MCF 10A (cell line): ENCODE data around the gene ICA1L. TPM values are rescaled to one million over a fixed set of nuclear protein-coding genes. Genes with fewer than 3 reads are reported as not detected.

Source experiments
- BruUV-seq: library from RNA; stranded (reverse); fragments of 400-500 nt; replicated peaks from 2 replicates; lab custom pipeline; 2021; lab: Mats Ljungman, UMichigan
- CTCF ChIA-PET: fragments of 300-600 bp; sonication (Branson Sonifier 250); formaldehyde crosslinking; extraction: SDS; loops from one replicate; lab custom pipeline; 2021; ENCODE audit warnings: antibody characterized with exemption, inconsistent platforms; lab: Yijun Ruan, JAX
- POLR2A ChIA-PET: fragments of 300-600, 350-650 bp; sonication (Branson Sonifier 250); formaldehyde crosslinking; extraction: SDS; loops from one replicate; lab custom pipeline; 2020; ENCODE audit warnings: antibody characterized with exemption, inconsistent platforms; lab: Yijun Ruan, JAX
- DNase-seq: peaks from one replicate; pipeline ENCODE4 v3.0.0-alpha.2; 2018; ENCODE audit not compliant: unreplicated experiment
- H3K27ac Mint-ChIP-seq: one replicate; pipeline ENCODE4 v1.8.0; 2022; ENCODE audit warnings: mild to moderate bottlenecking, low read depth, mixed read lengths; ENCODE audit not compliant: unreplicated experiment
- H3K27me3 Mint-ChIP-seq: one replicate; pipeline ENCODE4 v1.8.0; 2022; ENCODE audit warnings: mixed read lengths; ENCODE audit not compliant: insufficient read depth, unreplicated experiment
- H3K36me3 Mint-ChIP-seq: one replicate; pipeline ENCODE4 v1.8.0; 2022; ENCODE audit warnings: mild to moderate bottlenecking, moderate library complexity, mixed read lengths; ENCODE audit not compliant: insufficient read depth, unreplicated experiment
- H3K4me1 Mint-ChIP-seq: one replicate; pipeline ENCODE4 v1.8.0; 2022; ENCODE audit warnings: mixed read lengths; ENCODE audit not compliant: insufficient read depth, unreplicated experiment
- H3K4me3 Mint-ChIP-seq: one replicate; pipeline ENCODE4 v1.8.0; 2022; ENCODE audit warnings: mild to moderate bottlenecking, moderate library complexity, mixed read lengths; ENCODE audit not compliant: unreplicated experiment
- H3K9me3 Mint-ChIP-seq: one replicate; pipeline ENCODE4 v1.8.0; 2022; ENCODE audit warnings: mixed read lengths; ENCODE audit not compliant: unreplicated experiment
- intact Hi-C: fragments of 100-400 bp; cut with micrococcal nuclease; formaldehyde crosslinking; loops from 2 replicates; pipeline ENCODE4 v1.14.1; 2022
- total RNA-seq: library from RNA; stranded (reverse); gene quantifications from 2 replicates; pipeline ENCODE4 v1.2.3, GENCODE V29; 2022
- TF ChIP-seq, protein P1 (sequence below): fragments of 200-600 bp; IDR thresholded peaks from one replicate; pipeline ENCODE4 v1.8.0; 2022; ENCODE audit warnings: antibody characterized with exemption, mild to moderate bottlenecking; ENCODE audit not compliant: unreplicated experiment

The ICA1L gene
- total RNA-seq, 1 experiment from 2014 or later: 6.5 TPM

DNA sequence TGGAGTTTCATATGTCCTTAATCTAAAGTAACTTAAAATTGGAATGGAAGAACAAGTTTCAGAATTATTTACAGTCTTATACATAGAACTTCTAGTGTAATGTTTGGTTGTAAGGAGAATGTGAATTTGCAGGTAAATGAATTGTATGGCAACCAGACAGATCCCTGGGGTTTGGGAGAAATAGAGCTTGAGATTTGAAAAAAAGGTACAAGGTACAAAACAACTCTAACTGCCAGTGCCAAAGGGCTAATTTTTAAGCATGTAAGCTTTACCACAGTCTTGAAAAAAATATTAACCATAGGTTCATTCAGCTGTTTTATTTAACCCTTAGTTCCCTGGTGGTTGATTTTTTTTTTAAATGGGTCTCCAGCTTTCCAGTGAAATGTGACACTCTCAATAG is 103.3 kb downstream of the ICA1L start:
- no TSS peak for BruUV-seq
- TF ChIP-seq, protein P1, sequence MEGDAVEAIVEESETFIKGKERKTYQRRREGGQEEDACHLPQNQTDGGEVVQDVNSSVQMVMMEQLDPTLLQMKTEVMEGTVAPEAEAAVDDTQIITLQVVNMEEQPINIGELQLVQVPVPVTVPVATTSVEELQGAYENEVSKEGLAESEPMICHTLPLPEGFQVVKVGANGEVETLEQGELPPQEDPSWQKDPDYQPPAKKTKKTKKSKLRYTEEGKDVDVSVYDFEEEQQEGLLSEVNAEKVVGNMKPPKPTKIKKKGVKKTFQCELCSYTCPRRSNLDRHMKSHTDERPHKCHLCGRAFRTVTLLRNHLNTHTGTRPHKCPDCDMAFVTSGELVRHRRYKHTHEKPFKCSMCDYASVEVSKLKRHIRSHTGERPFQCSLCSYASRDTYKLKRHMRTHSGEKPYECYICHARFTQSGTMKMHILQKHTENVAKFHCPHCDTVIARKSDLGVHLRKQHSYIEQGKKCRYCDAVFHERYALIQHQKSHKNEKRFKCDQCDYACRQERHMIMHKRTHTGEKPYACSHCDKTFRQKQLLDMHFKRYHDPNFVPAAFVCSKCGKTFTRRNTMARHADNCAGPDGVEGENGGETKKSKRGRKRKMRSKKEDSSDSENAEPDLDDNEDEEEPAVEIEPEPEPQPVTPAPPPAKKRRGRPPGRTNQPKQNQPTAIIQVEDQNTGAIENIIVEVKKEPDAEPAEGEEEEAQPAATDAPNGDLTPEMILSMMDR: no peak
- ChIA-PET CTCF (interaction anchor here (0.6 kb wide), 1 partner anchor 56 kb away, joined by 3 read pairs; no protein-coding TSS in a partner anchor), POLR2A (interaction anchor here (0.9 kb wide), 1 partner anchor 134 kb away, joined by 3 read pairs; no protein-coding TSS in a partner anchor)
- H3K27me3 Mint-ChIP-seq: no peaks in the 10 kb centered on the region
- peaks cover 6% of the 10 kb centered on the region for H3K36me3 Mint-ChIP-seq
- H3K4me3 Mint-ChIP-seq: no peak overlapping the region
- H3K9me3 Mint-ChIP-seq: no peaks in the 10 kb centered on the region
- H3K27ac Mint-ChIP-seq: no peak overlapping the region
- H3K4me1 Mint-ChIP-seq: no peaks in the 10 kb centered on the region
- DNase-seq: no peak
- intact Hi-C loops: no loop called here

DNA sequence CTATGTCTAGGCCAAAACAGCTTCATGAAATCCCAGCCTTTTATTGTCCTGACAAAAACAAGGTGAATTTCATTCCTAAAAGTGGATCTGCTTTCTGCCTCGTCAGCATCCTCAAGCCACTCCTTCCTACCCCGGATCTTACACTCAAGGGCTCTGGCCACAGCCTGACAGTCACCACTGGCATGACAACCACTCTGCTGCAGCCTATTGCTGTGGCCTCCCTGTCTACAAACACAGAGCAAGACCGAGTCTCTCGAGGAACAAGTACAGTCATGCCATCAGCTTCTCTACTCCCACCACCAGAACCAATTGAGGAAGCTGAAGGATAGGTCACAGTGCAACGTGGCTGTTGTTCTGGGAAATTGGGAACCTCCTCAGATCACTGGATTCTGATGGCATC is 106.1 kb downstream of the ICA1L start:
- CTCF ChIA-PET: interaction anchor here (1.0 kb wide), 1 partner anchor 66 kb away, joined by 3 read pairs; no protein-coding TSS in a partner anchor
- Mint-ChIP-seq H3K27ac (no peak overlapping the region), H3K36me3 (no peaks in the 10 kb centered on the region), H3K4me3 (no peak overlapping the region), H3K27me3 (no peaks in the 10 kb centered on the region), H3K9me3 (no peaks in the 10 kb centered on the region), H3K4me1 (peaks cover 4% of the 10 kb centered on the region)
- no peak for DNase-seq
- intact Hi-C loops: no loop called here
- POLR2A ChIA-PET: interaction anchor here (0.6 to 1.1 kb wide), 3 partner anchors 129 to 397 kb away, joined by 3 to 5 read pairs (median 3); partner anchors contain the start of gene FAM117B
- TF ChIP-seq, protein P1: no peak
- no TSS peak for BruUV-seq

DNA sequence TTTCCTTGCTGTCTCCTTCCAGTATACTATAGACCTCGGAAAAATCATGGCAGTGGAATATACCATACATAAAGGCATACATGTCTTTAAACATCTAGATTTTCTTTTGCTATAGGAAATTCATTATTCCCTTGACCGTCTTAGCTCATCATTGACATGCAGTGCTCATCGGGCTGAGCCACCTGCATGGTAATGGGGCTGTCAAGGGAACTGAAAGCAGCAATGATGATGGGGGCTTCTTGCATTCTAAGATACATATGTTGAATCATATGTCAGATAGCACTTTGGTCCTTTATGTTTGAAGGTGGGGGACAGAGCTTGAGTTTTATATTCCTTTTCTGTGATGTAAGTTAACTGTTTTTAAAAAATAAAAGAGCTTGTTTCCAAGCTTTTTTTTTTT is 106.6 kb downstream of the ICA1L start:
- ChIA-PET POLR2A (interaction anchor here (0.6 to 1.1 kb wide), 2 partner anchors 129 to 130 kb away, joined by 3 to 5 read pairs; partner anchors contain the start of gene FAM117B), CTCF (interaction anchor here (1.0 kb wide), 1 partner anchor 66 kb away, joined by 3 read pairs; no protein-coding TSS in a partner anchor)
- Mint-ChIP-seq H3K4me1 (peaks cover 5% of the 10 kb centered on the region), H3K9me3 (no peaks in the 10 kb centered on the region), H3K27me3 (no peaks in the 10 kb centered on the region), H3K27ac (no peak overlapping the region), H3K4me3 (no peak overlapping the region), H3K36me3 (no peaks in the 10 kb centered on the region)
- no peak for DNase-seq
- intact Hi-C loops: no loop called here
- TF ChIP-seq, protein P1: no peak
- BruUV-seq: no TSS peak

DNA sequence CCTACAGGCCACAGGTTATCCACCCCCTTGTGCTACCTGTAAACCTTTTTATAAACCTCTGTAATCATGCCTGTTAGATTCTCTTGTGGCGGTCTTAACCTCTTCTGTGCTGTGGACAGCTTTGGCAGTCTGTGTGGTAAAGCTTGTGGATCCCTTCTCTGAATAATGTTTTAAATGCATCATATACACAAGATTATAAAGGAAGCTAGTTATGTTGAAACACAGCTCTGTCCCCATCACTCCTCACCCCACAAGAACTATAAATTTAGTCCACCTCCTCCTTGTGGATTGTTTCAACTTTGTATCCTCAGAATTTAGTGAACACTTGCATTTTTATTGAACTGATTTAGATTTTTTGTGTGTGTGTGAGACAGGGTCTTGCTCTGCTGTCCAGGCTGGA is 107.7 kb downstream of the ICA1L start:
- no peak for DNase-seq
- H3K27me3 Mint-ChIP-seq: no peaks in the 10 kb centered on the region
- H3K27ac Mint-ChIP-seq: no peak overlapping the region
- no peaks in the 10 kb centered on the region for H3K9me3 Mint-ChIP-seq
- ChIA-PET CTCF (interaction anchor here (0.6 to 1.4 kb wide), 2 partner anchors 10 to 44 kb away, joined by 3 read pairs; no protein-coding TSS in a partner anchor), POLR2A (interaction anchor here (0.6 to 1.0 kb wide), 3 partner anchors 19 to 129 kb away, joined by 3 to 4 read pairs (median 3); partner anchors contain the start of gene FAM117B)
- TF ChIP-seq, protein P1: no peak
- intact Hi-C loops: no loop called here
- BruUV-seq: no TSS peak
- H3K4me3 Mint-ChIP-seq: no peak overlapping the region
- H3K36me3 Mint-ChIP-seq: peaks cover 7% of the 10 kb centered on the region
- H3K4me1 Mint-ChIP-seq: peaks cover 5% of the 10 kb centered on the region
